Mesendoderm (in vitro differentiated cells): Measurements from ENCODE around the gene PDE4D.
A peak's percentile ranks its signal among the peaks of the same experiment; 100 is the strongest.

Experiments
- DNase-seq: peaks from one replicate; pipeline ENCODE4 v3.0.0; 2013
- H2AK5ac ChIP-seq: 2 replicates; pipeline ENCODE4 v1.6.1; 2013; ENCODE audit warnings: low read length, inconsistent platforms
- H2BK120ac ChIP-seq: 2 replicates; pipeline ENCODE4 v1.6.1; 2013; ENCODE audit warnings: low read depth, mild to moderate bottlenecking, low read length, moderate library complexity, mixed read lengths
- H2BK15ac ChIP-seq: replicated peaks from 2 replicates; pipeline ENCODE4 v1.6.1; 2013; ENCODE audit warnings: low read depth, mild to moderate bottlenecking, moderate library complexity
- H2BK5ac ChIP-seq: 2 replicates; pipeline ENCODE4 v1.6.1; 2013; ENCODE audit warnings: low read length, inconsistent platforms
- H3K18ac ChIP-seq: 2 replicates; pipeline ENCODE4 v1.6.1; 2013; ENCODE audit warnings: mild to moderate bottlenecking, low read length, mixed read lengths
- H3K23ac ChIP-seq: one replicate; pipeline ENCODE4 v1.6.1; 2013; ENCODE audit warnings: low read length
- H3K27ac ChIP-seq: 2 replicates; pipeline ENCODE4 v1.5.1; 2013; ENCODE audit warnings: low read depth, mild to moderate bottlenecking, inconsistent platforms, low read length, moderate library complexity
- H3K27me3 ChIP-seq: 2 replicates; pipeline ENCODE4 v1.6.1; 2013; ENCODE audit warnings: low read length, control low read depth, mild to moderate bottlenecking, inconsistent platforms; ENCODE audit not compliant: insufficient read depth, poor library complexity
- H3K36me3 ChIP-seq: 2 replicates; pipeline ENCODE4 v1.6.1; 2013; ENCODE audit warnings: low read length, inconsistent platforms; ENCODE audit not compliant: control insufficient read depth, insufficient read depth
- H3K4ac ChIP-seq: one replicate; pipeline ENCODE4 v1.6.1; 2013; ENCODE audit warnings: low read depth, mild to moderate bottlenecking, low read length, moderate library complexity
- H3K4me1 ChIP-seq: 2 replicates; pipeline ENCODE4 v1.6.1; 2013; ENCODE audit warnings: low read depth, low read length, inconsistent platforms; ENCODE audit not compliant: control insufficient read depth
- H3K4me2 ChIP-seq: 2 replicates; pipeline ENCODE4 v1.6.1; 2013; ENCODE audit warnings: low read length
- H3K4me3 ChIP-seq: 2 replicates; pipeline ENCODE4 v1.5.1; 2013; ENCODE audit warnings: mild to moderate bottlenecking, low read length
- H3K56ac ChIP-seq: one replicate; pipeline ENCODE4 v1.6.1; 2013; ENCODE audit warnings: low read length
- H3K79me1 ChIP-seq: 2 replicates; pipeline ENCODE4 v1.6.1; 2013; ENCODE audit warnings: low read length, inconsistent platforms
- H3K79me2 ChIP-seq: 2 replicates; pipeline ENCODE4 v1.6.1; 2013; ENCODE audit warnings: mild to moderate bottlenecking, low read length; ENCODE audit not compliant: control insufficient read depth, insufficient read depth
- H3K9ac ChIP-seq: 2 replicates; pipeline ENCODE4 v1.6.1; 2013; ENCODE audit warnings: low read length, inconsistent platforms
- H4K5ac ChIP-seq: one replicate; pipeline ENCODE4 v1.6.1; 2013; ENCODE audit warnings: low read length
- H4K8ac ChIP-seq: one replicate; pipeline ENCODE4 v1.6.1; 2013; ENCODE audit warnings: low read depth, mild to moderate bottlenecking, control low read depth, low read length, moderate library complexity
- WGBS: extraction: QIAGEN DNeasy Blood & Tissue Kit; methylation state at CpG from one replicate; pipeline ENCODE4 v1.1.7; 2013; ENCODE audit warnings: low lambda C conversion rate, missing lambda C conversion rate; ENCODE audit not compliant: insufficient coverage; ENCODE audit errors: extremely low coverage; 5-methylcytosine and 5-hydroxymethylcytosine counted together

The PDE4D gene

GRCh38 chr5:59693492-59694309, 199.8 kb downstream of the PDE4D start:
- H2BK120ac ChIP-seq, result no peak overlapping the region
- no peak overlapping the region for H2AK5ac ChIP-seq
- no peak overlapping the region for H3K4me2 ChIP-seq
- no peak overlapping the region for H3K9ac ChIP-seq
- no peak overlapping the region for H3K18ac ChIP-seq
- DNase-seq, result no peak
- WGBS, result 100% methylated on average over 1 of the region's 6 CpGs
- H3K23ac ChIP-seq, result no peak overlapping the region
- no peak overlapping the region for H3K4me3 ChIP-seq
- H2BK15ac ChIP-seq, result no peak overlapping the region
- H2BK5ac ChIP-seq, result no peak overlapping the region
- no peaks in the 10 kb centered on the region for H3K4me1 ChIP-seq
- no peaks in the 10 kb centered on the region for H3K27me3 ChIP-seq
- no peaks in the 10 kb centered on the region for H3K79me1 ChIP-seq
- H4K5ac ChIP-seq, result no peak overlapping the region
- H3K4ac ChIP-seq, result no peak overlapping the region
- H4K8ac ChIP-seq, result no peak overlapping the region
- no peak overlapping the region for H3K56ac ChIP-seq
- no peaks in the 10 kb centered on the region for H3K79me2 ChIP-seq
- no peak overlapping the region for H3K27ac ChIP-seq
- no peaks in the 10 kb centered on the region for H3K36me3 ChIP-seq

GRCh38 chr5:59685793-59686192, 207.7 kb downstream of the PDE4D start:
- Histone ChIP-seq H2BK120ac (no peak overlapping the region), H3K4me1 (no peaks in the 10 kb centered on the region), H3K56ac (no peak overlapping the region), H3K9ac (no peak overlapping the region), H2BK5ac (no peak overlapping the region), H2AK5ac (no peak overlapping the region), H4K5ac (no peak overlapping the region), H3K27me3 (no peaks in the 10 kb centered on the region), H3K27ac (no peak overlapping the region), H3K4ac (no peak overlapping the region), H3K4me3 (no peak overlapping the region), H3K18ac (no peak overlapping the region), H3K79me2 (no peaks in the 10 kb centered on the region), H4K8ac (no peak overlapping the region), H3K36me3 (no peaks in the 10 kb centered on the region), H2BK15ac (no peak overlapping the region), H3K23ac (no peak overlapping the region), H3K79me1 (no peaks in the 10 kb centered on the region), H3K4me2 (no peak overlapping the region)
- DNase-seq, result no peak
- WGBS, result no CpG with 5 or more reads among the region's 2 CpGs

GRCh38 chr5:59685191-59685530, 208.4 kb downstream of the PDE4D start:
- H4K5ac ChIP-seq, result no peak overlapping the region
- H3K18ac ChIP-seq, result no peak overlapping the region
- H3K4me1 ChIP-seq, result no peaks in the 10 kb centered on the region
- no peak overlapping the region for H4K8ac ChIP-seq
- no CpG with 5 or more reads among the region's 1 CpG for WGBS
- no peak for DNase-seq
- H2BK15ac ChIP-seq, result no peak overlapping the region
- no peaks in the 10 kb centered on the region for H3K36me3 ChIP-seq
- H3K79me1 ChIP-seq, result no peaks in the 10 kb centered on the region
- no peak overlapping the region for H3K9ac ChIP-seq
- H3K4me3 ChIP-seq, result no peak overlapping the region
- H3K27me3 ChIP-seq, result no peaks in the 10 kb centered on the region
- H3K4ac ChIP-seq, result no peak overlapping the region
- no peak overlapping the region for H3K56ac ChIP-seq
- no peak overlapping the region for H3K4me2 ChIP-seq
- no peaks in the 10 kb centered on the region for H3K79me2 ChIP-seq
- no peak overlapping the region for H3K27ac ChIP-seq
- H2BK120ac ChIP-seq, result no peak overlapping the region
- H3K23ac ChIP-seq, result no peak overlapping the region
- no peak overlapping the region for H2AK5ac ChIP-seq
- H2BK5ac ChIP-seq, result no peak overlapping the region

- WGBS, result no CpG with 5 or more reads among the region's 4 CpGs
- Histone ChIP-seq H3K4me2 (no peak overlapping the region), H3K23ac (no peak overlapping the region), H2BK5ac (no peak overlapping the region), H4K5ac (no peak overlapping the region), H2AK5ac (no peak overlapping the region), H3K79me2 (no peaks in the 10 kb centered on the region), H3K27me3 (no peaks in the 10 kb centered on the region), H3K79me1 (no peaks in the 10 kb centered on the region), H3K9ac (no peak overlapping the region), H2BK15ac (no peak overlapping the region), H3K56ac (no peak overlapping the region), H3K4ac (no peak overlapping the region), H3K36me3 (no peaks in the 10 kb centered on the region), H4K8ac (no peak overlapping the region), H2BK120ac (no peak overlapping the region), H3K4me3 (no peak overlapping the region), H3K18ac (no peak overlapping the region), H3K4me1 (no peaks in the 10 kb centered on the region), H3K27ac (no peak overlapping the region)
- DNase-seq, result peak; percentile 43
Measured at GRCh38 chr5:59684388-59685190, 208.9 kb downstream of the PDE4D start.

- Histone ChIP-seq H2BK5ac (no peak overlapping the region), H3K79me1 (no peaks in the 10 kb centered on the region), H3K56ac (no peak overlapping the region), H2AK5ac (no peak overlapping the region), H4K8ac (no peak overlapping the region), H3K27me3 (no peaks in the 10 kb centered on the region), H3K36me3 (no peaks in the 10 kb centered on the region), H3K4me2 (no peak overlapping the region), H3K4ac (no peak overlapping the region), H3K4me1 (no peaks in the 10 kb centered on the region), H3K9ac (no peak overlapping the region), H3K27ac (no peak overlapping the region), H3K18ac (no peak overlapping the region), H3K79me2 (no peaks in the 10 kb centered on the region), H3K4me3 (no peak overlapping the region), H2BK15ac (peak overlapping the region; percentile 92), H2BK120ac (no peak overlapping the region), H4K5ac (no peak overlapping the region), H3K23ac (no peak overlapping the region)
- no CpG with 5 or more reads among the region's 4 CpGs for WGBS
- DNase-seq, result no peak
Measured at GRCh38 chr5:59683311-59683710, 210.2 kb downstream of the PDE4D start.
